Transverse colon (tissue), 4 donors: ENCODE data around the gene LIPT2.

Experiments used
- CTCF ChIP-seq, 5 experiments: fragments of 200-600 bp in 3 of 5; fragments of 450-650 bp in 2 of 5; sonication (generic) in 3 of 5; IDR thresholded peaks; 1 replicate in 2 of 5; 2 replicates in 3 of 5; pipeline ENCODE4 v1.5.1; 2016 to 2017; ENCODE audit warnings: antibody characterized with exemption in 5 of 5, inconsistent platforms in 3 of 5, mild to moderate bottlenecking in 2 of 5, moderate library complexity in 1 of 5
- POLR2AphosphoS5 ChIP-seq, 3 donors: sonication (generic); formaldehyde crosslinking; IDR thresholded peaks; one replicate each; pipeline ENCODE4 v1.6.1; 2016; ENCODE audit warnings: antibody characterized with exemption in 3 of 3

- peak; percentile 84 to 86 (median 85) for TF ChIP-seq POLR2AphosphoS5 (IDR thresholded peaks at IDR 0.05)
- TF ChIP-seq CTCF (IDR thresholded peaks at IDR 0.05): no peak
These were observed at the start of gene LIPT2 for GRCh38 chr11:74492974-74493790.
